ENCODE measurements around the gene RRAS.

RRAS gene

DNA sequence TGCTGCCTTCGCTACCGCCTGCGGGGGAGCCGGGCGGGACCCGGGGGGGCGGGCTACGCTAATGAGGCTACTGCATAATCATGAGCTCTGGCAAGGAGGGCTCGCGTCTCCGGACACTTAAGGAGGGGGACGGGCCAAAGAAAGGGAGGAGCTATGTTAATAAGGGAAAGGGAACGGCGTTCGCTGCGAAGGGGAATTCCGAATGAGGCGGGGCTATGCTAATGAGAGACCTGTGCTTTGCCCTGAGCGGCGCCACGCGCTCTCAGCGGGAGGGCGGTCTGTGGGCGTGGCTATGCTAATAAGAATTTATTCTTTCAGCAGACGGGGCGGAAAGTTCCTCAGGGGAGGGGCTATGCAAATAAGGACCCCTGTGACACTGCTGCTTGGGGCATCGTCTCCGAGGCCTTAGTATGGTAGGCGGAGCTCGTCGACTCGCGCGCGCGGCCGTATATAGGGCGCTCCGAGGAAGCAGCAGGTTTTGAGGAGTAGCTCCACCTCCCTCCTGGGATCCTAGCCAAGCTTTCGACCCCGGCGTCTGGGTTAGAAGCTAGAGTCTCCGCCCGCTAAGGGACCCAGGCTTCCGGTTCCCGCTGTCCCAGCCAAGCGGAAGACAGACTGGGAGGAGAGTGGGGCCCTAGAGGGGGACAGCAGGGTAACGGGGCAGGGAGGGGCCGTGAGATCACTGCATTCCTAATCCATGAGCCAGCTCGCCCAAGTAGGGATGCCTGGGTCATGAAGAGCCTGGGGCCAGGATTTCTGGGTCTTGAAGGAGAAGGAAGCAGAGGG is at the start of gene RRAS:
Gene RRAS, minus strand, starts transcription at position 31 of the 786 bp plus-strand sequence. CDS start 45 bp downstream, outside the sequence.
- DNase-seq = peak; percentile 100

DNA sequence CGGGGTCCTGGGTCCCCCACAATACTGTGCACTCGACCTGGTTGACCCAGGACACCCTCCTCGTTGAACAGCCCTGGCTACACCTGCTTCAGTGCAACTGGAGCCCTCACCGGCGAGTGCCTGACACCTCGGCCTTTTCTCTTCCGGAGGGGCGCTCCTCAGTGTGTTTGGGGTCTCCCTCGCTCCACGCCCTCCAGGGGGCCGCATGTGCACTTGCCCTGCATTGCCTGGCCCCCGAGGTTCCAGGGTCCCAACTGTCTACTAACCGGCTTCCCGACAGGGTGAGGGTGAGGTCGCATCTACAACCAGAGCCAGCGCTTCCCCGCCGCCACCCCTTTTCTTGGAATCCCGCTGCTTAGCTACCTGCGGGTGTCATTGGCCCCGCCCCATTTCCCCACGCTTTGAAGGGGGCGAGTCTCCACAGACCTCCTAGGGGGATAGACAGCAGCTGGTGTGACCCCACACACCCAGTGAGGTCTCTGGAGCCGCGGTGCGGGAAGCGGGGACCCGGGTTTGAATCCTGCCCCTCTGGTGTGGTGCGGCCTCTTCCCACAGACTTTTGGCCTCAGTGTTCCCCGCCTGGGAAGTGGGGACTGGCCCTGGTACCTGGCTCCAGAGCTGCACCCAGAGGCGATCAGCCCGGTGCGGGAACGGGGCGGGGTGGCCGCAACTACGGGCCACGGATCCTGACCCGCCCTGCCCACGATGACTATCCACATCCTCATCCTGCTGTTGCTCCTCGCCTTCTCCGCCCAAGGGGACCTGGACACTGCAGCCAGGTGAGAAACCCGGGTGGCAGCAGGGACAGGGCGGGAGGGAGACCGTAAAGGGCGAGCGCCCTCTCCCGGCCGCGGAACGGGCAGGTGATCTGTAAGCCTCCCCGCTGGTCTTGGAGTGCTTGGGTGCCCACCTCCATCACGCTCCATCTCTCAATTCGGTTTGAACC is 49.5 kb upstream of the RRAS start, which contains the start of gene ADM5:
Gene ADM5, plus strand, starts transcription at position 462 of the 946 bp plus-strand sequence. Its CDS starts 244 bp downstream, at position 706.
- DNase-seq = peak; percentile 25

DNA sequence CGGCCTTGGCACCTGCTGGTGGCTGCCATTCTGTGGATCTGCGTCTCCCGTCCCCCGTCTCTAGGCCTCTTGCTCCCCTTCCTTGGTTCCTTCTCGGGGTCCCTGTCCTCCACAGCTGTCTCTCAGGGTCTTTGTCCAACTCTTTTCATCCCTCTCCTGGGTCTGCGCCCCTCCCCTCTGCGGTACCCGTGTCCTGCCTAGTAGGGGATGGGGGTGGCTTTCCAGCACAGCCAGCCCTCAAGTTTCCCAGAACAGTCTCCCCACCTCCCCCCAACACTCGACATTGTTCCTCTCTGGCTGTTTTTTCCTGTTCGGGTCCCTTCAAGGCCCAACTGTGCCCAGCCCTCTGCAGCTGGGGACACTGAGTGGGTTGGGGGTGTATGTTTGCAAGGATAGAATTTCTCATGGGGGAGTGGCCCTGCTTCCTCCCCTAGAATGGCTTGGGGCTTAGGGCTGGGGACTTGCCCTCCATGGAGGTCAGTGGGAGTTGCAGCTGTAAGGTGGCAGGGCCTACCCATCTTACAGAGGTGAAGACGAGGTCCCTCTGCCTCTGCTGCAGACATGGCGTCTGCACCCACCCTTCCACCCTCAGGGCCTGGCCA is 48.7 kb upstream of the RRAS start:
- no peak for DNase-seq

DNA sequence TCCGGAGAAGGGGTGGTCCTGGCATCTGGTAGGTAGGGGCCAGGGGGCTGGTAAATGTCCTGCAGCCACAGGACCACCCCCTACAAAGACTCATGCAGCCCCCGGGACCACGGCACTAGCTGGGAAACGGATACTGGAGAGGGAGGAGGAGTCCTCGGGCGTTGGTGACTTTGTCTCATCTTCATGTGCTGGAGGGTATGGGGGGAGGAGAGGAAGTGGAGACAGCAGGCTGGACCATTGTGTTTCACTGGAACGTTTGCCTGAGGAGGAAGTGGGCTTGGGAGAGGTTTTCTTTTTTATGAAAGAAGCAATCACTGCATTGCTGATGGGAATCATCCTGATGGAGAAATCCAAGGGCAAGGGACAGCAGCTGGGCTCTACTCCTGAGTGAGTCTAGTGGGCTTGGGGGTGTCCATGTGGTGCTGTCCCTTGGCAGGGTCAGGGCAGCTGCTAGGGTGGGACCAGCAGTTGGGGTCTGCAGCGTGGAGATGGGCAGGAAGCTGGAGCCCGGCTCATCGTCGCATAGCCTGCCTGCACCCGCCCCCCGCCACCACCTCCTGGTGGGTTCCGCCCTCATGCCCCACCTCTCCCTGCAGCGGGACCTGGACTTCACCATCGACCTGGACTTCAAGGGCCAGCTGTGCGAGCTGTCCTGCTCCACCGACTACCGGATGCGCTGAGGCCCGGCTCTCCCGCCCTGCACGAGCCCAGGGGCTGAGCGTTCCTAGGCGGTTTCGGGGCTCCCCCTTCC is 47.8 kb upstream of the RRAS start:
- no peak for DNase-seq

DNA sequence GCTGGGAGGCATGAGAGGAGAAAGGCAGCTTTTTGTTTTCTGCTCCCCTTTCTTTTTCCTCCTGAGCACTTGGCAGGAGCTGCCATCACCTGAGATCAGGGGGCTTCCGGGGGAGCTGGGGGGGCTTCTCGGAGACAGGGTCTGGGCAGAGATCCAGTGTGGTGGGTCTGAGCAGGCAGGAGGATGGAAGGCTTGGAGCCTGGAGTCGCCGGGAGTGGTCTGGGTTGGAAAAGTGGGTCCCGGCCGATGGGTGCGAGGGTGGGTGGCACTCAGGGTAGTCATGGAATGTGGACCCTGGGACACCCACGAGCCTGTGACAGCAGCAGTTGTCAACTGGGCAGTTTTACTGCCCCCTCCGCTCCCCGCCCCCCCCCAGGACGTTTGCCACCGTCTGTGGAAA is 47.2 kb upstream of the RRAS start:
- DNase-seq = no peak

DNA sequence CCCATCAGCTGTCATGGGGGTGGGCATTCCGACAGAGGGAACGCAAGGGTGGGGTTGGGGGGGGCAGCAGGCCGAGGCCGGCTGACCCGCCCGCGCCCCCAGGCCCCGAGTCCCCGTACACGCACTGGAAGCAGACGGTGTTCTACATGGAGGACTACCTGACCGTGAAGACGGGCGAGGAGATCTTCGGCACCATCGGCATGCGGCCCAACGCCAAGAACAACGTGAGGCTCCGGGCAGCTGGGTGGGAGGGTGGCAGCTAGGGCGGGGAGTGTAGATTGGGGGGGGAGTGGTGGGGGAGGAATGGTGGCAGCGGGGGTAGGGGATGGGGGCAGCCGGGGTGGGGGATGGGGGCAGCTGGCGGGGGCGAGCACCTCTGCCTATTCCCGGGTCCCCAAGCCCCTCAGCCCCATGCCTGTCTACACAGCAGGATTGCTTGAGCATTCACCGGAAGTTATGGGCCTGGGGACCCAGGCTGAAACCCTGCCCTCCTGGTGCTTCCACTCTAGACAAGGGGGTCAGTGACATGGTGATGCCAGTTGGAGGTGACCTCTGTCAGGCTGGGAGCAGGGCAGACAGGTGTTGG is 46.7 kb upstream of the RRAS start:
- DNase-seq = no peak

DNA sequence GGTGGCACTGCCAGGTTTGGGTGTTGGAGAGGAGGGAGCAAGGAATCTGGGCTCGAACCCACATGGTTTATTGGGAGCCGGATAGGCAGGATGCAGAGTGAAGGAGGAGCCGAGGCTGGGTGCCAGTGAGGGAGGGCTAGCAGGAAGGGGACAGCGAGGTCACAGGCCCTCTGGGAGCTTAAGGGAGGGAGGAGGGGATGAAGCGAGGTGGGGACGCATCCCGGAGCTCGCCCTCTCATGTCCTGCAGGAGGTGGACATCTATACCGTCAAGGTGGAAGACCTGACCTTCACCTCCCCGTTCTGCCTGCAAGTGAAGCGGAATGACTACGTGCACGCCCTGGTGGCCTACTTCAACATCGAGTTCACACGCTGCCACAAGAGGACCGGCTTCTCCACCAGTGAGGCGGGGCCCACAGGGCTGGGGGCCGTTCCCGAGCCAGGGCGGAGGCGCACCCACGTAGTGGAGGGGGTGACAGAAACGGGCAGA is 45.9 kb upstream of the RRAS start:
- DNase-seq = no peak

DNA sequence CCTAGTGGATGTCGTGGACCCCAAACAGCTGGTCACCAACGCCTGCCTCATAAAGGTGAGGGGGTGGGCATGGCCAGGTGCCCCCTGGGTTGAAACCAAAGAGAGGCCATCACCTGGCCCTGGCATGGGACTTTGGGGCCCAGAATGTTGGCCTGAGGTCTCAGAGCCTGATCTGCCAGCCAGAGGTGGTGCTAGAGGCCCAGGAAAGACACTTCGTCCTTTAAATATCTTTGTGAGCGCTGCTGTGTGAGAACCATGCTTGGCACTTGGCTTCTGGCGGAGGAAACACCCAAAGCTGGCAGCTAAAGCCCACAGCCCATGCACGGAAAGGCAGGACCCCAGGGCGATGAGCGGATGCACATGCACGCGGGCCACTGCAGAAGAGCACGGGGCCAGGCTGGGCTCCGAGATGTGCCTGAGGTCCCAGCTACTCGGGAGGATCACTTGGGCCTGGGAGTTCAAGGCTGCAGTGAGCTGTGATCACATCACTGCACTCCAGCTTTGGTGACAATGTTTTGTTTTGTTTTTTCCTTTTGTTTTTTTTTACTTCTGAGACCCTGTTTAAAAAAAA is 45.1 kb upstream of the RRAS start:
- DNase-seq = no peak

DNA sequence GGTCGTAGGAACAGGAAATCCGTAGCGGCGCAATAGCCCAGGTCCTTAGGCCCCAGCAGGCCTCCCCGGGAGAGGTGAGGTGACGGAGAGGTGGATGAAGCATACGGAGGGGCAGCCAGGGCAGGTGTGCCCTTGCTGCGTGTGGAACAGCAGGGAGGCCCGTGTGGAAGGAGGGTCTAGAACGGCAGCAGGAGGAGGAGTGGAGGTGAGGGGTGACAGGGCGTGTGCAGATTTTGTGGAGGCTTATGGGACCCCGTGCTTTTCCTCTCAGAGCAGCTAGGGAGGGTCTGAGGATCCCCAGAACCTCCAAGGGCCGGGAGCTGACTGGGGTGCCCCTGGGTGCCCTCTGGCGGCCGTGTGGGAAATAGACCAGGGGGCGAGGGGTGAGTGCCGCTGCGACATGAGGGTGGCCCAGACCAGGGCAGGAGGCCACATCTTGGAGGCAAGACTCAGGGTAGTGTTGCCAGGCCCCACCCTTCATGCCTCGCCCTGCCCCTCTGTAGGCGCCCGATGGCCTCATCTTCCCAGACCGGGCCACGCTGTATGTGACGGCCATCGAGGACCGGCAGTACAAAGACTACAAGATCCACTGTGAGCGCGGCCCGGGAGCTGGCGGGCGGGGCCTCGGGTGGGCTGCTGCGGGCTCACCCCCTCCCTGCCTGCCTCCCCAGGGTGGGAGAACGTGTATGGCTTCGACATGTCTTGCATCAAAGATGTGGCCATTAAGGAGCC is 44.5 kb upstream of the RRAS start:
- DNase-seq = no peak

DNA sequence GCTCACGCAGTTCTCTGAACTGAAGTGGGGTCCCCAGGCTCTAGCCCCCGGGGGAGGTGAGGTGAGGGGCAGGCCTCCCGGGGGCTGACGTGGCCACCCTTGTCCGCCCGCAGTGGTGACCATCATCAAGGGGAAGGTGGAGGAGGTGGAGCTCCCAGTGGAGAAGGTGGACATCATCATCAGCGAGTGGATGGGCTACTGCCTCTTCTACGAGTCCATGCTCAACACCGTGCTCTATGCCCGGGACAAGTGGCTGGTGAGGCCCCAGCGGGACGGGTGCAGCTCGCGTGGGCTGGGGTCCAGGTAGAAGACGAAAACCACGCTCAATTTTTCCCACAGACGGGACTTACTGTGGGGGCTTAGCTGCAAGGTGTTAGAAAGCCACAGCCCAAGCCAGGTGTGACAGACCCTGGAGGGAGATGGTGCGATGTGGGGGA is 43.9 kb upstream of the RRAS start:
- DNase-seq = no peak

DNA sequence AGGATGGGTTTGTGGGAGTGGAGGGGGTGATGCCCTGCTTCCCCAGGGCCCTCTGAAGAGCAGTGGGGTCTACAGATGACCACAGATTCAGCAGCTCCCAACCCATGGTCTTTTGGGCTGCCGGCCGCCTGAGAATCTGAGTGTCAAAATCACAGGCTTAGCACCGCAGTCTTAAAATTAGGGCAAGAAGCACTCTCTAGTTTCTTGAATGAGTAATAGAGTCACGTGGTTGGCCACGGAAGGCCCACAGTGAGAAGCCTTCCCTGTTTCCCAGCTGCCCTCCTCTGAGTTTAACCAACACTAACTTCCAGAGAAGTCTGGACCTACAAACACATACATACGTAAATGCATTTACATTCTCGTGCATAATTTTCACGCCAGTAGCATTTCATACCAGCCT is 42.3 kb upstream of the RRAS start:
- DNase-seq = no peak

DNA sequence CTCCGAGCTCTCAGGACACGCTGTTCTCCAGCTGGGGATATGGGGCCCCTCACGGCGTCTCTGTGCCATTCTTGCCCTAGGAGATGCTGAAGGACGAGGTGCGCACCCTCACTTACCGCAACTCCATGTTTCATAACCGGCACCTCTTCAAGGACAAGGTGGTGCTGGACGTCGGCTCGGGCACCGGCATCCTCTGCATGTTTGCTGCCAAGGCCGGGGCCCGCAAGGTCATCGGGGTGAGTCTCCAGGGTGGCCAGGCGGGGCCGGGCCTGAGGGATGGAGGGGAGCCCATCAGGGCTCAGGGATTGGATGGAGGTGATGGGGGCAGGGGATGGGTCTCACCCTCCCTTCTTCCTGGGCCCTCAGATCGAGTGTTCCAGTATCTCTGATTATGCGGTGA is 41.9 kb upstream of the RRAS start:
- DNase-seq = no peak

DNA sequence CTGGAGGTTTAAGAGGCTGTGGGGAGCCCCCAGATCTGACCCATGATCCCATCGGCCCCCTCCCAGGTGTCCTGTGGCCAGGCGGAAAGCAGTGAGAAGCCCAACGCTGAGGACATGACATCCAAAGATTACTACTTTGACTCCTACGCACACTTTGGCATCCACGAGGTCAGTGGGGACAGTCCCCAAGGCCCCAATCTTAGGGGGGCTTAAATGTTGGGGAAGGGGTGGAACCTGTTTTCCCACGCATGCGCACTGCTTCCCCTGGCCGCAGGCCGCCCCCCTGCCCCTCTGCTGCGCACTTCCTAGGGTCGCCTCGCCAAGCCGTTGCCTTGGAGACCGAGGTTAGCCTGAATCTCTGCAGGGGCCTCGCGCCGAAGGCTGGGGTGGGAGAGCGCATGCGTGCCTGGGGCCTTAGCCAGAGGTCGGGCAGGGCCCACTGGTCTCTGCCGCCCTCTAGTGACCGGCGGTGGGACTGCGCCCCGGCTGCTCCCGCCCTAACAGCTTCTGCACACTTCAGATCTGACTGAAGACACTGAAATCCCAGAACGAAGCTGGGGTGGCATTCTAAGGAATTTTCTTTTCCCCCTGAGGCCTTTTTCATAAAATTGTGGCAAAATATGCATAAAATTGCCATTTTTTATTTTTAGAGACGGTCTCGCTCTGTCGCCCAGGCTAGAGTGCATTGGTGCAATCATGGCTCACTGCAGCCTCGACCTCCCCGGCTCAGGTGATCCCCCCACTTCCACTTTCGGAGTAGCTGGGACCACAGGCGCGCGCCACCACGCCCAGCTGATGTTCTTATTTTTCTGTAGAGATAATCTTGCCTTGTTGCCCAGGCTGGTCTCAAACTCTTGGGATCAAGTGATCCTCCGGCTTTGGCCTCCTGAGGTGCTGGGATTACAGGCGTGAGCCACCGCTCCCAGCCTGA is 40.7 kb upstream of the RRAS start:
- DNase-seq = peak; percentile 90

DNA sequence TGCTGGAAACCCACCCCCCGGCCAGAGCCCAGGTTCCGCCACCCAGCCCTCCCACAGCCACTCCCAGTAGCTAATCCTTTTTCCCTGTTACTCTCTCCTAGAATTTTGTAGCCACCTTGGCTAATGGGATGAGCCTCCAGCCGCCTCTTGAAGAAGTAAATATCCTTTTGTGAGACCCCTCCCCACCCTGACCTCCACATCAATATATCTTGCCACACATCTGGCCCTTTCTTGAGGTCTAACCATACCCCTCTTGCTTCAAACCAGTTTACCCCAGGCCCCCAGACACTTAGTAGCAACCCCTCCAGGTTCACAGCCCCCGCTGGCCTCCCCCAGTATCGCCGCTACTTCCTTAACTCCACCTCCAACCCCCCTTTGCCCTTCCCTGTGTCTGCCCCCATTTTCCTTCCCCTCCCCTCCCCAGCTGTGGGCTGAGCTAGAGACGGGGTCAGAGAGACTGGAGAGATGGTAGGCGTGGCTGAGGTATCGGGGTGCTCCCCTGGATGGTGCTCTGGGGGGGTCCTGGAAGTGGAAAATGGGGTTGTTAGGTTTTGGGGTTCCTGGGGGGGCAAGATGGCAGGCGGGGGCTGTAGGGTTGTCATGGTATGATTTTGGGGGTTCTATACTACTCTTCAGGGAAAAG is 39.9 kb upstream of the RRAS start:
- DNase-seq = no peak

DNA sequence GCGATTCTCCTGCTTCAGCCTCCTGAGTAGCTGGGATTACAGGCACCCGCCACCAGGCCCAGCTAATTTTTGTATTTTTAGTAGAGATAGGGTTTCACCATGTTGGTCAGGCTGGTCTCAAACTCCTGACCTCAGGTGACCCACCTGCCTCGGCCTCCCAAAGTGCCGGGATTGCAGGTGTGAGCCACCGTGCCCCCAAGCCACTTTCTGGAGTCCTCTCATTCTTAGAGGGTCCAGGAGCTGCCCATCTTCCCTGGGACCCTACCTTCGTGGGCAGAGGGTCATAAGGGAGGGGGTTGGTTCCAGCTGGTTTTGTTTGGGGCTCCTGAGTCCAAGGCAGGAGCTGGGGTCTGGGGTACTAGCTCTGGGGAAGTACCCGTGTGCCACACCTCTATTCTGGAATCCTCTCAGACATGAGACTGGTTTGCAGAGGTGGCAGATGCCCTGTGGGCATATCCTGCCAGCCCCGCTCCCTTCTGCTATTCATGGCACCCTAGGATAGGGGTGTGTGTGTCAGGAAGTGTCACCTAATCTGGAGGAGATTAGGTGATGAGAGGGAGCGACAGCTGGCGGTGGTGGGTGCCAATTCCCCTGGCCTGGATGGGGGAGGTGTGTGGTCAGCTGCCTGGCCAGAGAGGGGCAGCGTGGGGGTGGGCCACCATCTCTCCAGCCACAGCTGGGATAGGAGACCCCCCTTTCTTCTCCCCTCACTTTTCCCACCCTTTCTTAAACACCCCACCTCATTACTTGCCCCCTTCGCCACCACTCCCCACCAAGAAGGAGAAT is 39.2 kb upstream of the RRAS start:
- no peak for DNase-seq

DNA sequence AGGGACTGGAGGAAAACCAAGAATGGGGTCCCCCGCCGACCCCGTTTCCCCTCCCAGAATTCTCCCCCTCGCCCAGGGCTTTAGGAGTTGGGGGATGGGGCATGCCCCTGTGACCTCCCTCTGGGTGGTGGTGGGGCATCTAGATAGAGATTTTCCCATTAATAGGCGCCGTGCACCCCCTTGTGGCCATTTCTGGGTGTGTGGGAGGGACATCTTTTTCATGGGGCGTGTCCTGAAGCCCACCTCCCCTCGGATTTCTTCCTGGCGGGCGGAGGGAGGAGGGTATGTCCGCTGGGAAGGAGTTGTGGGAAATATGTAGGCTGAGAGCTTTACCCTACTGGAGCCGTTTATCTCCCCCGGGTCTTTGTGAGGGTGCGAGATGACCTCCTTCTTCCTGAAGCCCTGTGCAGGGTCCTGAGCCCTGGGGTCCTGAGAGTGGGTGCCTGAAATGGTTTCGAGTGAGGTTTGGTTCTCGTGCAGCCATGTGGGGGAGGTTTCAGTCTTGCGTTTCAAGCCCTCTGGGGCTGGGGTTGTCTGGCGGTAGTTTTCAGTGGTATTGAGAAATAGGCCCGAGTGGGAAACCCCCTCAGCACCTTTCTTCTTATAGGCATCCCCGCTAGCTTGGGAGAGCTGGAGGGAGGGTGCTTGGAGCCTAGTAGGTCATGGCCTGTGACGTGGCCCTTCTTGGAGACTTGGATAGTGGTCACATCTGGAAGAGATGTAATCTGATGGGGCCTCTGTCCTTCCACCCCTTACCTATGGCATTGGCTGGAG is 38.1 kb upstream of the RRAS start:
- DNase-seq = peak; percentile 77

DNA sequence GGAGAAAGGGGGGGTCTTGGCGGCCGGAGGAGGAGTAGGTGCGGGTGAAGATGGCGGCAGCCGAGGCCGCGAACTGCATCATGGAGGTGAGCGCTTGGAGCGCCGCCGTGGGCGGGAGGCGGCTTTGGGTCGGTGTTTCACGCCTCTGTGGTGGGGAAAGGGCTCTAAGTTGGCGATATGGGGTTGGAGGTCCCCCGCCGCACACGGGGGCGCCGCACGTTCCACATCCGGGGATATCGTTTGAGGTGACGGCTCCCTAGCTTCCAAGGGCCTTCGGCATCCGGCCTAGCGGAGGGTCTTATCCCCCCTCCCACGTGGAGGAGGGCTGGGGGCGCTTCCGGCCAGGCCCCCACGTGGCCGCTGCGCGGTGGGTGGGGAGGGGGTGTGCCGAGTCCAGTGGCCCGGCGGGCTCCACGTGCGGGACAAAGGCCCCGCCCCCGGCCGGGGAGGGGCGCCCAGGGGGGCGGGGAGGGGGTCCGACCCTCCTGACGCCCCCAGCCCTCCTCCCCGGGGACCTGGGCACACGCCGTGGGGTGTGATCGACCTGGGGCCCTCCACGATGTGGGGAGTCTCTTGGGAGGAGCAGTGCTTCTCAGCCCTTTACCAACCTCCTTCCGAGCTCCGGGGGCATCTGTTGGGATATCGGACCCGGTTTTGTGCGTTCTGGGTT is 37.4 kb upstream of the RRAS start, which contains the start of gene PRMT1:
Gene PRMT1, plus strand, starts transcription at position 41 of the 670 bp plus-strand sequence. Its CDS starts 10 bp downstream, at position 51.
- peak; percentile 62 for DNase-seq
